Stimulated activated CD4-positive, alpha-beta T cell treated with anti-CD3 and anti-CD28 coated beads, Interleukin-1b, Interleukin-23, amount 100 ng/mL, for 24 hours (primary cell): ENCODE measurements around the gene KDELR1.
"Not testable (repeated sequence)": the region's sequence is repeated elsewhere in the genome, so short reads cannot be mapped to it uniquely, and the experiment has no call there.

Source experiments
- DNase-seq, 4 experiments: peaks; one replicate each; pipeline ENCODE4 v3.0.0-alpha.2; 2020; ENCODE audit warnings: low read depth in 4 of 4, low spot score in 1 of 4

KDELR1 gene

GRCh38 chr19:48371771-48372170 is 19.6 kb downstream of the KDELR1 start:
- DNase-seq: not testable (repeated sequence)

- no peak for DNase-seq
Measured at GRCh38 chr19:48371367-48371766, 20.0 kb downstream of the KDELR1 start.

GRCh38 chr19:48370955-48371354 is 20.4 kb downstream of the KDELR1 start:
- no peak for DNase-seq

- DNase-seq: no peak
Measured at GRCh38 chr19:48368936-48369335, 22.4 kb downstream of the KDELR1 start.

- no peak for DNase-seq
Measured at GRCh38 chr19:48367855-48368254, 23.5 kb downstream of the KDELR1 start.

- DNase-seq: no peak
Measured at GRCh38 chr19:48365602-48366001, 25.7 kb downstream of the KDELR1 start.

GRCh38 chr19:48364598-48365348 is 26.6 kb downstream of the KDELR1 start:
- DNase-seq: no peak

GRCh38 chr19:48363810-48364597 is 27.3 kb downstream of the KDELR1 start, which contains the start of the genes SYNGR4 and TMEM143:
SYNGR4 (plus strand) TSS chr19:48364367; CDS start chr19:48365843, 1,476 bp downstream.
TMEM143 (minus strand) TSS chr19:48363940; CDS start chr19:48363920, 20 bp downstream.
- peak; percentile 87 to 96 (median 94) for DNase-seq

GRCh38 chr19:48363500-48363809 is 27.9 kb downstream of the KDELR1 start:
- peak in 1 of 4 experiments; percentile 14 for DNase-seq

- peak; percentile 69 to 89 (median 76) for DNase-seq
Measured at GRCh38 chr19:48362716-48363499, 28.4 kb downstream of the KDELR1 start.

GRCh38 chr19:48361912-48362311 is 29.4 kb downstream of the KDELR1 start:
- DNase-seq: no peak

- no peak for DNase-seq
Measured at GRCh38 chr19:48359123-48359522, 32.2 kb downstream of the KDELR1 start.

- DNase-seq: no peak
Measured at GRCh38 chr19:48355365-48355954, 35.9 kb downstream of the KDELR1 start.

- DNase-seq: no peak
Measured at GRCh38 chr19:48354332-48354992, 36.9 kb downstream of the KDELR1 start.

- DNase-seq: no peak
Measured at GRCh38 chr19:48353677-48354076, 37.7 kb downstream of the KDELR1 start.

GRCh38 chr19:48351341-48351752 is 40.0 kb downstream of the KDELR1 start:
- DNase-seq: peak; percentile 71 to 79 (median 75)

GRCh38 chr19:48350856-48351255 is 40.5 kb downstream of the KDELR1 start:
- DNase-seq: no peak

GRCh38 chr19:48348737-48349136 is 42.6 kb downstream of the KDELR1 start:
- DNase-seq: no peak

- no peak for DNase-seq
Measured at GRCh38 chr19:48348045-48348444, 43.3 kb downstream of the KDELR1 start.

- no peak for DNase-seq
Measured at GRCh38 chr19:48346191-48346590, 45.2 kb downstream of the KDELR1 start.

- DNase-seq: no peak
Measured at GRCh38 chr19:48344892-48345291, 46.5 kb downstream of the KDELR1 start.
